Glomerular endothelial cell (primary cell): ENCODE data around the gene ACOT8. TPM values are rescaled to one million over a fixed set of nuclear protein-coding genes. Genes with fewer than 3 reads are reported as not detected.
"Not testable (repeated sequence)": the region's sequence is repeated elsewhere in the genome, so short reads cannot be mapped to it uniquely, and the experiment has no call there.

Experiments used
- DNase-seq: peaks from one replicate; pipeline ENCODE4 v3.0.0-alpha.2; 2011; ENCODE audit warnings: low read depth, low spot score; ENCODE audit errors: extremely low read depth
- total RNA-seq: library from RNA; depleted of rRNA; stranded (reverse); fragments of >200 nt; gene quantifications from 2 replicates; pipeline ENCODE4 v1.2.3, GENCODE V29; 2015

The ACOT8 gene
- total RNA-seq, 1 donor from 2014 or later, result 32.3 TPM

GRCh38 chr20:45798935-45799642 lies 58.1 kb downstream of the ACOT8 start:
- DNase-seq, result no peak

GRCh38 chr20:45797955-45798354 lies 59.2 kb downstream of the ACOT8 start:
- DNase-seq, result not testable (repeated sequence)

GRCh38 chr20:45797510-45797909 lies 59.7 kb downstream of the ACOT8 start:
- DNase-seq, result not testable (repeated sequence)

- DNase-seq, result no peak
Observed at GRCh38 chr20:45796337-45797065, 60.7 kb downstream of the ACOT8 start.

GRCh38 chr20:45792317-45793118 lies 64.7 kb downstream of the ACOT8 start:
- DNase-seq, result no peak

Other genes starting within 250 kb of the ACOT8 start
- gene WFDC10A, start 227.7 kb downstream of the ACOT8 start, total RNA-seq, result not detected in 2 replicates
- not detected in 2 replicates for gene WFDC9, start 226.1 kb downstream of the ACOT8 start, total RNA-seq
- not detected in 2 replicates for gene WFDC11, start 187.2 kb downstream of the ACOT8 start, total RNA-seq
- not detected in 2 replicates for gene WFDC13, start 155.4 kb downstream of the ACOT8 start, total RNA-seq
- gene WFDC10B, start 152.4 kb downstream of the ACOT8 start, total RNA-seq, result not detected in 2 replicates
- not detected in 2 replicates for gene SPINT4, start 135.0 kb downstream of the ACOT8 start, total RNA-seq
- 0.99 TPM in 1 of 2 replicates, not detected in the other for gene WFDC3, start 65.5 kb downstream of the ACOT8 start, total RNA-seq
- gene DNTTIP1, start 65.4 kb downstream of the ACOT8 start, total RNA-seq, result 30.6 and 39.5 TPM in 2 replicates
- 28.8 and 38.3 TPM in 2 replicates for gene UBE2C, start 44.7 kb downstream of the ACOT8 start, total RNA-seq
- not detected in 2 replicates for gene TNNC2, start 30.1 kb downstream of the ACOT8 start, total RNA-seq
- 24.7 and 26.3 TPM in 2 replicates for gene SNX21, start 23.6 kb downstream of the ACOT8 start, total RNA-seq
- gene ZSWIM3, start 222 bp upstream of the ACOT8 start, total RNA-seq, result 6.2 and 6.7 TPM in 2 replicates
- gene ZSWIM1, start 23.8 kb upstream of the ACOT8 start, total RNA-seq, result 9.4 and 11.4 TPM in 2 replicates
- 0.29 TPM in 1 of 2 replicates, not detected in the other for gene SPATA25, start 30.2 kb upstream of the ACOT8 start, total RNA-seq
- gene NEURL2, start 33.8 kb upstream of the ACOT8 start, total RNA-seq, result 3.4 and 4.8 TPM in 2 replicates
- 190 and 234 TPM in 2 replicates for gene CTSA, start 33.9 kb upstream of the ACOT8 start, total RNA-seq
- 24.6 and 28.1 TPM in 2 replicates for gene PLTP, start 54.8 kb upstream of the ACOT8 start, total RNA-seq
- gene PCIF1, start 77.3 kb upstream of the ACOT8 start, total RNA-seq, result 12.8 and 17.4 TPM in 2 replicates
- 12.5 and 19.3 TPM in 2 replicates for gene ZNF335, start 114.8 kb upstream of the ACOT8 start, total RNA-seq
- gene MMP9, start 151.5 kb upstream of the ACOT8 start, total RNA-seq, result 0.12 and 1.1 TPM in 2 replicates
- 0.34 and 2.2 TPM in 2 replicates for gene SLC12A5, start 171.8 kb upstream of the ACOT8 start, total RNA-seq
- 25.9 and 34.3 TPM in 2 replicates for gene NCOA5, start 232.6 kb upstream of the ACOT8 start, total RNA-seq